HFF-Myc (cell line): Measurements from ENCODE around the gene DDHD1.
"Not testable (repeated sequence)": the region's sequence is repeated elsewhere in the genome, so short reads cannot be mapped to it uniquely, and the experiment has no call there.

ENCODE experiments used
- DNase-seq: peaks from one replicate; pipeline ENCODE4 v3.0.0-alpha.2; 2011; ENCODE audit warnings: low read depth; ENCODE audit errors: extremely low read depth
- H3K4me3 ChIP-seq: replicated peaks from 2 replicates; pipeline ENCODE4 v1.5.1; 2011; ENCODE audit warnings: low read depth, mild to moderate bottlenecking, control low read depth, low read length
- CTCF ChIP-seq: IDR thresholded peaks from 2 replicates; pipeline ENCODE4 v1.5.1; 2012; ENCODE audit warnings: mild to moderate bottlenecking, low read depth, low read length, control low read depth; ENCODE audit errors: missing control alignments

The DDHD1 gene

DNA sequence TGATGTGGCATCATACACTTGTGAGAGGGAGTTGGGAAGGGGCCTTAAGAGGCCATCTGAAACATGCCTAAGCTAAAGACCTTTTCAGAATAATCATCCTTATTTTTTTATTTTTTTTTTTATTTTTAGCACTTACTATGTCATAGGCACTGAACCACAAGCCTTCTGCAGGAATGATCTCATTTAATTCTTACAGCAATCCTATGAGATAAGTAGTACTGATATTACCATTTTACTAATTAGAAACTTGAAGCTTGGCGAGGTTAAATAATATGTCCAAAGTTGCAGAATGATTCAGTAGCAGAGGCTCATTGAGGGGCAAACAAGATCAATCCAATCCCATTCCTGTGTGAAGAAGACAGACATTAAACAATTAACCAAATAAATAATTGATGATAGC, 33.4 kb upstream of the DDHD1 start:
- H3K4me3 ChIP-seq, result no peak overlapping the region
- DNase-seq, result no peak
- TF ChIP-seq CTCF, result no peak

GRCh38 chr14:53183611-53184010, 30.5 kb upstream of the DDHD1 start:
- H3K4me3 ChIP-seq, result no peak overlapping the region
- TF ChIP-seq CTCF, result no peak
- no peak for DNase-seq

- no peak overlapping the region for H3K4me3 ChIP-seq
- DNase-seq, result no peak
- TF ChIP-seq CTCF, result no peak
Measured at GRCh38 chr14:53183056-53183455, 29.9 kb upstream of the DDHD1 start.

DNA sequence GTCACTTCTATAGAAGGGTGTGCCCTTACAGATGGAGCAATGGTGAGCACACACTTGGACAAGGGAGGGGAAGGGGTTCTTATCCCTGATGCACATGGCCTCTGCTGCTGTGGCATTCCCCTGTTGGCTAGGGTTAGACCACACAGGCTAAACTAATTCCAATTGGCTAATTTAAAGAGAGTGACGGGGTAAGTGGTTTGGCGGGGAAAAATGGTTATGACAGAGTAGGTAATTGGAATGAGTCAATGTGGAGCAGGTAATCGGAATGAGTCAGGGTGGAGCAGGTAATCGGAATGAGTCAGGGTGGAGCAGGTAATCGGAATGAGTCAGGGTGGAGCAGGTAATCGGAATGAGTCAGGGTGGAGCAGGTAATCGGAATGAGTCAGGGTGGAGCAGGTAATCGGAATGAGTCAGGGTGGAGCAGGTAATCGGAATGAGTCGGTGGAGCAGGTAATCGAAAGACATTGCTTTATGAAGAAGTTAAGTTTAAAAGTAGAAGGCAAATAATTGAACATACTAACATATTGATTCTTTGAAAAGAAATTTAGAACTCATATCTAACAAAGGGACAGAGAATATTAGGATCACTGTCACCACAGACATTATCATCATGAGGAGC, 28.4 kb upstream of the DDHD1 start:
- DNase-seq, H3K4me3 ChIP-seq: not testable (repeated sequence)

GRCh38 chr14:53180272-53181221, 27.4 kb upstream of the DDHD1 start:
- H3K4me3 ChIP-seq, result no peak overlapping the region
- peak; percentile 41 for TF ChIP-seq CTCF
- DNase-seq, result no peak

DNA sequence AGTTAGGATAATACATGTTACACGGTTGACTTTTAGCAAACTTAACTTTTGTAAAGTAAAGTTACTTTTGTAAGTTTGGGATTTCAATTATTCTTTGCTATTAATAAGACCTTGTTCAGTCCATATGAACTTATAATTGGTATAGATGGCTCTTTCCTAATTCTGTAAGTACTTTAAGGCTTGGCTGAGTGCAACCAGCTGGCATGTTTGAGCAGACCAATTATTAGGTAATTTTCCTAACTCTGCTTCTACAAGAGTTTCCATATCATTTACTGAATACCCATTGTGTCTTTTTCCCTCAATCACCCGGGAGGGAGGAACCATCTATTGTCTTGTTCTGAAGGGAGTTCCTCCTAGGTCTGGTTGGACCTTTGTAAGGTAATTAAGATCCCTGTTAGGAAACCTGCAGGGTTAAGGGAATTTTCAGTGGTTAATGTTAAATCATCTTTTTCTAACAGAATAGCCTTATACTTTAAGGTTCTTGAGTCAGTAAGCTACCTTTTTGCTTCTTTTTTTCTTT, 26.4 kb upstream of the DDHD1 start:
- not testable (repeated sequence) for DNase-seq, H3K4me3 ChIP-seq

GRCh38 chr14:53175375-53175774, 22.3 kb upstream of the DDHD1 start:
- no peak for TF ChIP-seq CTCF

More at GRCh38 chr14:53175375-53175774, 22.3 kb upstream of the DDHD1 start:
- H3K4me3 ChIP-seq, result no peak overlapping the region
- DNase-seq, result no peak
